ENCODE results near the gene ELL2.

GRCh38 chr5:95932941-95933340, 28.7 kb downstream of the ELL2 start:
- TF ChIP-seq CTCF (IDR thresholded peaks at IDR 0.05) (no peak), POLR2A (IDR thresholded peaks at IDR 0.05) (no peak), EP300 (IDR thresholded peaks at IDR 0.05) (no peak)
